Measurements from ENCODE around the gene PGP.

The PGP gene

DNA sequence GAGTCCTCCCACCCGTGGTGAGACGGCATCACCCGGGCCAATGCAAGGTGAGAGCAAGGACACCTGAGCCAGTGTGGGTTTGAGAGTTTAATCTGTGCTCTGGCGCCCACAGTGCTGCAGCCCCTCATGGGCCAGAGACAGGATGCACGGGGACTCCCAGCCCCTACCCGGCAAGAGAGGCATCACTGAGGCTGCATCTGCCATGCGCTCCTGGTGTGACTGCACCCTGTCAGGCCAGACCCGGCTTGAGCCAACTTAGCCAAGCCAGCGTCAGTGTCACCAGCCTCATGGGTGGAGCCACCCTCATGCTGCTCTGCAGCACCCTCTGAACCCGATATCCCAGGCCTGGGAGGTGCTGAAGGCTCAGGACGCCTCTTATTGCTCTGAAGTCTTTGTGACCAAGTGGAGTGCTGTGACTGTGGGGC, 2.7 kb downstream of the PGP start:
- Histone ChIP-seq H3K9me3 (ENCODE audit: control insufficient read depth, insufficient read depth, low read length) (no peaks in the 10 kb centered on the region), H3K4me1 (ENCODE audit: control insufficient read depth, insufficient read depth, low read length) (no peaks in the 10 kb centered on the region), H3K36me3 (ENCODE audit: control insufficient read depth, insufficient read depth, low read length) (peaks cover 41% of the 10 kb centered on the region), H3K4me3 (ENCODE audit: low read depth, low read length) (no peak overlapping the region), H3K9ac (ENCODE audit: low read depth, low read length) (no peak overlapping the region), H3K27me3 (ENCODE audit: control insufficient read depth, insufficient read depth, low read length) (no peaks in the 10 kb centered on the region)

DNA sequence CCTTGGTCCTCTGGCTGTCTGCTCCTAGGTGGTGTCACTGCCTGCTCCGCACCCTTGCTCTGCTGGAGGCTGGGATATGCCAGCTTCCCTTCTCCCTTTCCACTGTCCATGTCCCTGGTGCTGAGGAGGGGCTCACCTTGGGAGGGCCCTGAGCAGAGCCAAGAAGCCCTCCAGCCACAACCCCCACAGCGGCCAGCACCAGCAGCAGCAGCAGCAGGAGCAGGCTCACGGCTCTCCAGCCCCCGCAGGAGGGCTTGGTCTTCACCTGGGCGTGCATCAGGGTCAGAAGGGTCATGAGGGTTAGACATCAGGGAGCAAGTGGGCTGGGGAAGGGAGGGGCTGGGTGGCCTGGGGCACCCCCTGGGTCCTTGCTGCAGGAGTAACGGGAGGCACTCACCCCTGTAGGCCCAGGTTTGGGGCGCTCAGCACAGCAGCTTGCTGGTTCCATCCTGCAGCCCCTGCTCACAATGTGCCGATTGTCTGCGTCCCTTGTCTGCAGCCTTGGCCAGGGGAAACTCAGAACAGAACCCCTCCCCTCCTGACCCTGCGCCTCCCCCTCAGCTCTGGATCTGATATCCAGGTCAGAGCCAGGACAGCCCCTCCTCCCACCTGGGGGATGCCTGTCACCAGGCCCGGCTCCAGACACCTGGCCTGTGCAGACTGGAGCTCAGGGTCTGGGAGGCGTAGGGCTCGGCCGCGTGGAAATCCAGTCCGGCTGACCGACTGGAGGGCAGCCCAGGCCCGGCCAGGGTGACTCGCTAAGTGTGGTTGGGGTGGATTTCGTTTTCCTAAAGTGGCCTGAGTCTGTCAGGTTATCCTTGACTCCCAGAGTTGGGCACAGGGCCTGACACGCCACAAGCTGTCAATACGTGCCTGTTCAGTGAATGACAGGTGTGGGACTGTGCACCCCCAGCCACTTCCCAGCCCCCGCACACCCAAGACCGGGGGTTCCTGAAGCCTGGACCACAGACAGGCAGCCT, 4.0 kb downstream of the PGP start, which contains the start of gene BRICD5:
TSS of gene BRICD5 (minus strand) at position 478 of the 980 bp plus-strand sequence. CDS start at position 448, 30 bp downstream.
- Histone ChIP-seq H3K27me3 (ENCODE audit: control insufficient read depth, insufficient read depth, low read length) (no peaks in the 10 kb centered on the region), H3K9ac (ENCODE audit: low read depth, low read length) (peak within 1 kb of the TSS; percentile 47), H3K4me1 (ENCODE audit: control insufficient read depth, insufficient read depth, low read length) (no peaks in the 10 kb centered on the region), H3K36me3 (ENCODE audit: control insufficient read depth, insufficient read depth, low read length) (peaks cover 45% of the 10 kb centered on the region), H3K4me3 (ENCODE audit: low read depth, low read length) (no peak within 1 kb of the TSS), H3K9me3 (ENCODE audit: control insufficient read depth, insufficient read depth, low read length) (no peaks in the 10 kb centered on the region)

DNA sequence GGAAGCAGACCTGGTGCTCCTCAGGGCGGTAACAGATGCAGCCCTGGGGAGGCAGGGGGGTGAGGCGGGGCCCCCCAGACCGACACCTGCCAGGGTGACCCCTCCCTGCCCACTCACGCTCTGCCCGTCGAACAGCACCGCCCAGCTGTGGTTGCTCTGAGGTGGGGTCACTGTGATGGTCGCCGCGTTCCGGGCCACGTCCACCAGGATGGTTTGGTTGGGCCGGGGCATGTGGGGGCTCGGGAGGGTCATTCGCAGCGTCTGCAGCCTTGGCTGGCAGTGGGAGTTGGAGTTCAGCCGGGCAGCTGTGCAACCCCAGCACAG, 4.7 kb downstream of the PGP start:
- H3K36me3 ChIP-seq (ENCODE audit: control insufficient read depth, insufficient read depth, low read length), result peaks cover 45% of the 10 kb centered on the region
- H3K9me3 ChIP-seq (ENCODE audit: control insufficient read depth, insufficient read depth, low read length), result no peaks in the 10 kb centered on the region
- no peak overlapping the region for H3K4me3 ChIP-seq (ENCODE audit: low read depth, low read length)
- H3K9ac ChIP-seq (ENCODE audit: low read depth, low read length), result no peak overlapping the region
- H3K4me1 ChIP-seq (ENCODE audit: control insufficient read depth, insufficient read depth, low read length), result no peaks in the 10 kb centered on the region
- H3K27me3 ChIP-seq (ENCODE audit: control insufficient read depth, insufficient read depth, low read length), result no peaks in the 10 kb centered on the region

DNA sequence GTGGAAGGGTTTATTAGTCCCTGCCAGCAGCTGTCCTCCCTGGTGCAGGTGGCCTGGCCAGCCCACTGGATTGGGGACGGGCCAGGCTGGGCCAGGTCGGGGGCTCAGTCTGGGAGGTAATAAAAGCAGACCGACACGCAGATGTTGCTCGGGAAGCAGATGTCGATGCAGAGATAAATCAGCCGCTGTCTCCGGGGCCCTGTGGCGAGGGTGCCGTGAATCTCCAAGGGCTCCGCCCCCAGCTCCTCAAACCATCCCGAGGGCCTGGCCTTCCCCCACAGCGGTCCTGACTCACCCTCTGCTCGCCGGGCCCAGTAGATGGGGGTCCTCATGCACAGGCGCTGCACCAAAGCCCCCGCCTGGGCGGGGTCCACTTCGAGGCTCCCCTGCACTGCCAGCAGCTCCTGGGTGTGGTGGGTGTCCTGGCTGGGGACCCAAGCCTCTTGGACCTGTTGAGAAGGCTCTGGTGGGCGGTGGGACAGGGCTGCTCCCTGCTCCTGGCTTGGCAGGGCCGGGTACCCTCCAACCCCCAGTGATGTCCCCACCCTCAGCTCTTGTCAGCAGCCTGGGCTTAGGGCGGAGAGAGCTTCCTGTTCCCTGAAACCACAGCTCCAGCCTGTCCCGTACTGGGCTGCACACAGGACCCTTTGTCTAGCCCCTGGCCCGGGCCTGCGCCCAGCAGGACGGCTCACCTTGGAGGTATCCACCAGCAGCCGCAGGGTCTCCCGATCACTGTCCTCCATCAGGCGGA, 5.2 kb downstream of the PGP start:
- Histone ChIP-seq H3K9ac (ENCODE audit: low read depth, low read length) (no peak overlapping the region), H3K4me1 (ENCODE audit: control insufficient read depth, insufficient read depth, low read length) (no peaks in the 10 kb centered on the region), H3K4me3 (ENCODE audit: low read depth, low read length) (no peak overlapping the region), H3K36me3 (ENCODE audit: control insufficient read depth, insufficient read depth, low read length) (peaks cover 45% of the 10 kb centered on the region), H3K9me3 (ENCODE audit: control insufficient read depth, insufficient read depth, low read length) (no peaks in the 10 kb centered on the region), H3K27me3 (ENCODE audit: control insufficient read depth, insufficient read depth, low read length) (no peaks in the 10 kb centered on the region)

DNA sequence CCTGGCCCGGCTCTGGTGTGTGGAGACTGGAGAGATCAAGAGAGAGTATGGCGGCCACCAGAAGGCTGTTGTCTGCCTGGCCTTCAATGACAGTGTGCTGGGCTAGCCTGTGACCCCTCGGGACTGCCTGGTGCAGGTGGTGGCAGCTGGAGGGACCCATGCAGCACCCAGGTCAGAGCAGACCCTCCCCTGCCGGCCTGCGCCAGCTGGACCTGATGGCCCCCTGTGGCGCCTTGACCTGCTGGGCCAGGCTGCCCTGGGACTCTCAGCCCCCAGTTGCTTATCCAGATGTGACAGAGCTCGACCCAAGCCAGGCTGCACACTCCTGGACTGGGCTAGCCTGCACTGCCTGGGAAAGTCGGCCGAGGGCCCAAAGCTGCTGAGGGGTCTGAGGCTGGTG, 5.9 kb downstream of the PGP start:
- Histone ChIP-seq H3K27me3 (ENCODE audit: control insufficient read depth, insufficient read depth, low read length) (no peaks in the 10 kb centered on the region), H3K9me3 (ENCODE audit: control insufficient read depth, insufficient read depth, low read length) (no peaks in the 10 kb centered on the region), H3K4me3 (ENCODE audit: low read depth, low read length) (no peak overlapping the region), H3K4me1 (ENCODE audit: control insufficient read depth, insufficient read depth, low read length) (no peaks in the 10 kb centered on the region), H3K9ac (ENCODE audit: low read depth, low read length) (no peak overlapping the region), H3K36me3 (ENCODE audit: control insufficient read depth, insufficient read depth, low read length) (peaks cover 45% of the 10 kb centered on the region)

DNA sequence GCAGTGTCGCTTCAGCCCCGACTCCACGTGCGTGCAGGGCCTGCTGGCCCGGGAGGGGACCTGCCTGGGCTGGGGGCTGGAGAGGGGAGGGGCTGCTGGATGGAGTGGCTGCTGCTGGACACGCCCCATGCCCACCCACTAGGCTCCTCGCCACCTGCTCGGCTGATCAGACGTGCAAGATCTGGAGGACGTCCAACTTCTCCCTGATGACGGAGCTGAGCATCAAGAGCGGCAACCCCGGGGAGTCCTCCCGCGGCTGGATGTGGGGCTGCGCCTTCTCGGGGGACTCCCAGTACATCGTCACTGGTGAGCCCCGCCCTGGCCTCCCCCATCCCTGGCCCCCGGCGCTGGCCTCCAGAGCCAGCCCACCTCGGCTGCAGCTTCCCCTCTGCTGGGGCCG, 6.3 kb downstream of the PGP start:
- peaks cover 45% of the 10 kb centered on the region for H3K36me3 ChIP-seq (ENCODE audit: control insufficient read depth, insufficient read depth, low read length)
- no peaks in the 10 kb centered on the region for H3K9me3 ChIP-seq (ENCODE audit: control insufficient read depth, insufficient read depth, low read length)
- H3K27me3 ChIP-seq (ENCODE audit: control insufficient read depth, insufficient read depth, low read length), result no peaks in the 10 kb centered on the region
- no peak overlapping the region for H3K9ac ChIP-seq (ENCODE audit: low read depth, low read length)
- no peak overlapping the region for H3K4me3 ChIP-seq (ENCODE audit: low read depth, low read length)
- H3K4me1 ChIP-seq (ENCODE audit: control insufficient read depth, insufficient read depth, low read length), result no peaks in the 10 kb centered on the region

DNA sequence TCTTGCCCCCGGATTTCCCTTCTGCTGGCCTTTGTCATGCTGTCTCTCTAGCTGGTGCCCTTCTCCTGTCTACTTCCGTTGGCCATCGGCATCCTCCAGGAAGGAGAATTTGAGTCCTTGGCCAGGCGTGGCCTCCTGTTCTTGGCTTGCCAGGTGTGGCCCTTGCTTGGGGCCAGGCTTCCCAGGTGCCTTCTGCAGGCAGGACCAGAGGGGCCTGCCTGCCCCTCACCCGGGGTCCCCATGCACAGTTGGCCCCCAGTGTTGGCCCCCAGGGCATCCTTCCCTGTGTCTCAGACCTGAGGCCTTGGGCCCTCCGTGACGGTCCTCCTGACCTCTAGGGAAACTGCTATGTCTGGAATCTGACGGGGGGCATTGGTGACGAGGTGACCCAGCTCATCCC, 6.8 kb downstream of the PGP start:
- H3K4me3 ChIP-seq (ENCODE audit: low read depth, low read length), result no peak overlapping the region
- no peaks in the 10 kb centered on the region for H3K9me3 ChIP-seq (ENCODE audit: control insufficient read depth, insufficient read depth, low read length)
- peaks cover 45% of the 10 kb centered on the region for H3K36me3 ChIP-seq (ENCODE audit: control insufficient read depth, insufficient read depth, low read length)
- H3K4me1 ChIP-seq (ENCODE audit: control insufficient read depth, insufficient read depth, low read length), result no peaks in the 10 kb centered on the region
- H3K27me3 ChIP-seq (ENCODE audit: control insufficient read depth, insufficient read depth, low read length), result no peaks in the 10 kb centered on the region
- no peak overlapping the region for H3K9ac ChIP-seq (ENCODE audit: low read depth, low read length)

DNA sequence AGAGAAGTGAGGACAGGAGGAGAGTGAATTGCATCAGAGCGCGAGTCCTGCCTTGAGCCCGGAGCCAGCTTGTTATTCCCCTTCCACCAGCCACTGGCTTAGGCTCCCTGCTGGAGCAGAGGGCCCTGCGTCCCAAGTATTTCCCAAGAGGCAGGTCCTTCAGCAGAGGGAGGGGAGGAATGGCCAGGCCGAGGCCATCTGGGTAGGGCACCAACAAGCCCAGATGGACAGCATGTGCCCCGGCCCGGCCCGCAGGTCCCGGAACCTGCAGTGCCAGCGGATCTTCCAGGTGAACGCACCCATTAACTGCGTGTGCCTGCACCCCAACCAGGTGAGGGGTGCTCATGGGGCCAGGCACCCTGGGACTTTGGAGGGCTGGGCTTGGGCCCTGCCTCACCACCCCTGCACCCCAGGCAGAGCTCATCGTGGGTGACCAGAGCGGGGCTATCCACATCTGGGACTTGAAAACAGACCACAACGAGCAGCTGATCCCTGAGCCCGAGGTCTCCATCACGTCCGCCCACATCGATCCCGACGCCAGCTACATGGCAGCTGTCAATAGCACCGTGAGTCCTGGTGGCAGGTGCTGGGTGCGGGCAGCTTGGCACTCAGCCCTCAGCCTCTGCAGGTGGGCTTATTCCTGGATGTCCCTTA, 7.7 kb downstream of the PGP start:
- Histone ChIP-seq H3K4me3 (ENCODE audit: low read depth, low read length) (no peak overlapping the region), H3K27me3 (ENCODE audit: control insufficient read depth, insufficient read depth, low read length) (no peaks in the 10 kb centered on the region), H3K4me1 (ENCODE audit: control insufficient read depth, insufficient read depth, low read length) (no peaks in the 10 kb centered on the region), H3K36me3 (ENCODE audit: control insufficient read depth, insufficient read depth, low read length) (peaks cover 36% of the 10 kb centered on the region), H3K9me3 (ENCODE audit: control insufficient read depth, insufficient read depth, low read length) (no peaks in the 10 kb centered on the region), H3K9ac (ENCODE audit: low read depth, low read length) (no peak overlapping the region)

DNA sequence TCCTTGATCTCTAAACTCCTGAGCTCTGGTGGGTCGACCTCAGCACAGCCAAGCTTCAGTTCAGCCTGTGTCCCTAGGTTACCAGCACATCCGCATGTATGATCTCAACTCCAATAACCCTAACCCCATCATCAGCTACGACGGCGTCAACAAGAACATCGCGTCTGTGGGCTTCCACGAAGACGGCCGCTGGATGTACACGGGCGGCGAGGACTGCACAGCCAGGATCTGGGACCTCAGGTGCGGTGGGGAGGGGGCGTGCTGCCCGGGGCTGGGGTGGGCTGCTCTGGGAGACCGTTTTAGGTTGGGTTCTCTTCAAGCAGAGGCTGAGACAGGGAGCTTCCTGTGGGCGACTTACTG, 8.2 kb downstream of the PGP start:
- Histone ChIP-seq H3K9ac (ENCODE audit: low read depth, low read length) (peak overlapping the region; percentile 94), H3K4me1 (ENCODE audit: control insufficient read depth, insufficient read depth, low read length) (no peaks in the 10 kb centered on the region), H3K4me3 (ENCODE audit: low read depth, low read length) (peak overlapping the region; percentile 94), H3K36me3 (ENCODE audit: control insufficient read depth, insufficient read depth, low read length) (peaks cover 34% of the 10 kb centered on the region), H3K27me3 (ENCODE audit: control insufficient read depth, insufficient read depth, low read length) (no peaks in the 10 kb centered on the region), H3K9me3 (ENCODE audit: control insufficient read depth, insufficient read depth, low read length) (no peaks in the 10 kb centered on the region)

DNA sequence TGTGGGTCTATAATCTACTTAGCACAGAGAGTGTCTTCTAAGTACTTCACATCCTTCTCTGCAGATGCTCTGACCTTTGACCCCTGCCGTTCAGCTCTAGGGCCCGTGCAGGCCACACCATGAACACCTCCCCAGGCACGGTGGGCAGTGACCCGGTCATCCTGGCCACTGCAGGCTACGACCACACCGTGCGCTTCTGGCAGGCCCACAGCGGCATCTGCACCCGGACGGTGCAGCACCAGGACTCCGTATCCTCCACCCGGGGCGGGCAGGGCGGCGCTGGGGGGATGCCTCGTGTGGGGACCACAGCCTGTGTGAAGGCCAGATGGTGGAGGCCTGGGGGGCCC, 8.7 kb downstream of the PGP start:
- no peaks in the 10 kb centered on the region for H3K9me3 ChIP-seq (ENCODE audit: control insufficient read depth, insufficient read depth, low read length)
- no peaks in the 10 kb centered on the region for H3K4me1 ChIP-seq (ENCODE audit: control insufficient read depth, insufficient read depth, low read length)
- H3K9ac ChIP-seq (ENCODE audit: low read depth, low read length), result peak overlapping the region; percentile 94
- H3K4me3 ChIP-seq (ENCODE audit: low read depth, low read length), result peak overlapping the region; percentile 94
- peaks cover 34% of the 10 kb centered on the region for H3K36me3 ChIP-seq (ENCODE audit: control insufficient read depth, insufficient read depth, low read length)
- no peaks in the 10 kb centered on the region for H3K27me3 ChIP-seq (ENCODE audit: control insufficient read depth, insufficient read depth, low read length)

DNA sequence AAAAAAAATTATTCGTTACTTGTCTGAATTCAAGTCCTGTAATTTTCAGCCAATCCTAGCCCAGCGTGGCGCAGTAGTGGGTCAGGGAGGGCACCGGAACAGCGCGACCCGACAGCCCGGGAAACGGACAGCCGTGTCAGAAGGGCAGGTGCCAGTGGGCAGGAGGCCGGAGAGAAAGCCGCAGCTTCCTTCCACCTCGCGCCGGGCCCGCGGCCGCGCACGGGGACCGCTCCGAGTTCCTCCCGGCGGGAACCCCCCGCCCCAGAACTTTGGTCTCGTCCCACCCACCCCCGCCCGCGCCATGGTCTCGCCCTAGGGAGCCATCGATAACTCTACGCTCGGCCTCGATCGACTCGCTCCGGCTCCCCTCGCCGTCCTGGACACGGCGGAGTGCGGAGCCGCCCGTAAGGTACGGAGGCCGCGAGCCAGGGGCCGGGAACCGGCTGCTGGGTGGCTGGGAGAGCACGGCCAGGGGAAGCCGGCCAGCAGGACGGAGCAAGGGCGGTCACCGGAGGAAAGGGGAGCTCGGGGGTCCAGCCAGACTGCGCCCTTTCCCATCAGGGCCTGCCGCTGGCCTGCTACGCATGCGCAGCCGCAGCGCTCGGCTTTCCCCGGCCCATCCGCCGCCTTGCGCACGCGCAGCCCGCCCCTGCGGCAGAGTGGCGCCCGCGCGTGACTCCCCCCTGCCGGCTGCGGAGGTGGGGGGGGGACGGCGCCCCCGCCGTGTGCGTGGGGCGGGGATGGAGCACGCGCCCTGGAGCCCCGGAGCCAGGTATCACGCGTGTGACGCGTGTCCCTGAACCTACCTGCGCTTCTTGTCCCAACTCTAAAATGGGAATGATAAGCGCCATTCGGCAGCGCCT, 9.3 kb downstream of the PGP start, which contains the start of gene MLST8:
TSS of gene MLST8 (plus strand) at position 351 of the 863 bp plus-strand sequence. CDS start 632 bp downstream, outside the sequence.
- Histone ChIP-seq H3K9ac (ENCODE audit: low read depth, low read length) (peak within 1 kb of the TSS; percentile 94), H3K27me3 (ENCODE audit: control insufficient read depth, insufficient read depth, low read length) (peaks cover under 1% of the 10 kb centered on the region), H3K9me3 (ENCODE audit: control insufficient read depth, insufficient read depth, low read length) (no peaks in the 10 kb centered on the region), H3K36me3 (ENCODE audit: control insufficient read depth, insufficient read depth, low read length) (peaks cover 34% of the 10 kb centered on the region), H3K4me3 (ENCODE audit: low read depth, low read length) (peak within 1 kb of the TSS; percentile 94), H3K4me1 (ENCODE audit: control insufficient read depth, insufficient read depth, low read length) (no peaks in the 10 kb centered on the region)

Data from iPS-15b (cell line).